CD4-positive, alpha-beta T cell treated with Interferon gamma for 1 hour (primary cell): ENCODE results near the gene FMN1.
A peak's percentile ranks its signal among the peaks of the same experiment; 100 is the strongest.

Source experiments
- DNase-seq: peaks from one replicate; pipeline ENCODE4 v3.0.0-alpha.2; 2020

The FMN1 gene

GRCh38 chr15:32739522-32740063 lies 454.9 kb downstream of the FMN1 start:
- no peak for DNase-seq

GRCh38 chr15:32738666-32739065 lies 455.8 kb downstream of the FMN1 start:
- no peak for DNase-seq

- DNase-seq: no peak
These were observed 457.2 kb downstream of the FMN1 start for GRCh38 chr15:32737304-32737703.

- DNase-seq: no peak
These were observed 457.8 kb downstream of the FMN1 start for GRCh38 chr15:32736701-32737061.

GRCh38 chr15:32735989-32736700 lies 458.4 kb downstream of the FMN1 start:
- no peak for DNase-seq

GRCh38 chr15:32733281-32733680 lies 461.2 kb downstream of the FMN1 start:
- DNase-seq: no peak

GRCh38 chr15:32732574-32733157 lies 461.8 kb downstream of the FMN1 start:
- no peak for DNase-seq

GRCh38 chr15:32730677-32731654 lies 463.5 kb downstream of the FMN1 start:
- peak; percentile 5 for DNase-seq

- no peak for DNase-seq
These were observed 464.7 kb downstream of the FMN1 start for GRCh38 chr15:32729700-32730395.

- DNase-seq: no peak
These were observed 471.2 kb downstream of the FMN1 start for GRCh38 chr15:32723171-32723948.

- no peak for DNase-seq
These were observed 472.4 kb downstream of the FMN1 start for GRCh38 chr15:32722136-32722535.

- DNase-seq: no peak
These were observed 472.9 kb downstream of the FMN1 start for GRCh38 chr15:32721596-32721995.

GRCh38 chr15:32718821-32719716 lies 475.4 kb downstream of the FMN1 start:
- no peak for DNase-seq

GRCh38 chr15:32718227-32718820 lies 476.2 kb downstream of the FMN1 start:
- no peak for DNase-seq

- no peak for DNase-seq
These were observed 476.9 kb downstream of the FMN1 start, which contains the start of gene GREM1 for GRCh38 chr15:32717426-32718226. GREM1 (plus strand) TSS chr15:32718004; CDS start chr15:32730691, 12,687 bp downstream.

- DNase-seq: no peak
These were observed 477.5 kb downstream of the FMN1 start for GRCh38 chr15:32716915-32717425.

GRCh38 chr15:32716216-32716914 lies 478.1 kb downstream of the FMN1 start:
- DNase-seq: no peak
